Activated CD8-positive, alpha-beta memory T cell treated with anti-CD3 and anti-CD28 coated beads for 1 hour (primary cell): ENCODE data around the gene MCF2L.

Experiments used
- DNase-seq, 2 donors: peaks; one replicate each; pipeline ENCODE4 v3.0.0-alpha.2; 2020; ENCODE audit warnings: low read depth in 1 of 2; ENCODE audit errors: extremely low read depth in 1 of 2

MCF2L gene

DNA sequence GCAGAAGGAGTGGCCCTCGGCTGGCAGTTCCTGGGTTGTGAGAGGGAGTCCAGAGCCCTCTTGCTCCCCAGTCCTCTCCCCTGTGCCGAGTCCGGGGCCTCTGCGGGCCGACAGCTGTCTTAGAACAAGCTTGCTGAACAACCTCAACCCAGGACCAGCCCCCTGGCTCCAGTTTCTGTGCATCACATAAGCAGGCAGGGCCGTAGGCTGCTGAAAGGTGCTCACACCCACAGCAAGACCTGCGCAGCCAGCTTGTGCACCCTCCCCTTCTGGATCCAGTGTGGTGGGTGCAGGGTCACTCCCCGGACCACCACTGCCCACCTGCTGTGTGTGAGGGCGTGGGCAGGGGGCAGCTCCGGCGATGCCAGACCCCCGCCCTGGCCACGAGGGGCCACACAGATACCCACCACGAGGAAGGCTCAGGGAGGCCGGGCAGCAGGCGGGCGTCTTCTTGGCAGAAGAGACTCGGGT is 111.4 kb downstream of the MCF2L start:
- DNase-seq, result no peak

GRCh38 chr13:113080901-113081521 is 112.0 kb downstream of the MCF2L start:
- DNase-seq, result no peak

DNA sequence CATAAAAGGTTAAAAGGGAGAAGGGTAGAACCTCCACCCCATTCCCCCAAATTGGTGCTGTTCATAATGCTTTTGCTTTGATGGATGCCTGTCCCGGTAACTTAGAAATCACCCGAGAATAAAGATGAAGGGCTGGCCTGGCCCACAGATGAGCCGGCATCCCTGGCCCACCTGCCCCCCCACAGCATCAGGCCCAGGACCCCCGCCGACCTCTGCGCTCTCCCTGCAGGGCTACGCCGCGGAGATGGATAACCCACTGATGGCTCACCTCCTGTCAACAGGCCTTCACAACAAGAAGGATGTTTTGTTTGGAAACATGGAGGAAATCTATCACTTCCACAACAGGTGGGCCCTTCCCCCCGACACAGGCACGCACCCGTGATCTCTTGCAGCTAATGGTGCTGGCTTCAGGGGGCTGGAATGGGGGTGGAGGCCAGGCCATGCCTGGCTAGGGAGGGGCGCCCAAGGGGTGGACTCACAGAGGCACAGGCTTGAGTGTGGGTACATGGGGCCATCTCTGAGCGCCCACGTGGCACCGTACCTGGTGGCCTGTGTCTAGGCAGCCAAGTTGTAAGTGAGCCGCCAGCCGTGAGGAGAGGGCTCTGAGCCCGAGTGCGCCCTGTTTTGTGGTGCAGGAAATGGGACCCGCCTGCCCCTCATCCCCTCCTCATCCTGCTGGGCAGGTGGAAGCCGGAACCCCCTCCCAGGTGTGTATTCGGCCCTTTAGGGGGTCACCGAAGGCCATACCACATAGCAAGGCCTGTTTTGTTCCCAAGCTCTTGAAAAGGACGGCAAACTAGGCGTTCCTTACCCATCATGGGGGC is 113.4 kb downstream of the MCF2L start:
- DNase-seq, result no peak

DNA sequence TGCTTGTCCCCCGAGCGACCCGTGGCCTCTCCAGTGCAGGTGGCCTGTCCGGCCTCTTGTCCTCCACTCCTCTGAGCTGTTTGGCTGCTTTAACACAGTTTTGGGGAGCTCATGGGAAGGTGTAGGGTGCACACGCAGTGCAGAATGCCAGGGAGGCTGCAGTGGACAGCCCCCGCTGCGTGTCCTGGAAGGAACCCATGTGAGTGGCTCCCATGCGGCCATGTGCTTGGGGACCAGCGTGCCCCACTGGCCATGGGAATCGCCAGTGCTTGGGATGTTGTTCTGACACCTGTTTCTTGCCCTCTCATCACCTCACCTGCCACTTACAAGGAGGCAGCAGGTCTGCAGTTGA is 114.0 kb downstream of the MCF2L start:
- DNase-seq, result no peak

DNA sequence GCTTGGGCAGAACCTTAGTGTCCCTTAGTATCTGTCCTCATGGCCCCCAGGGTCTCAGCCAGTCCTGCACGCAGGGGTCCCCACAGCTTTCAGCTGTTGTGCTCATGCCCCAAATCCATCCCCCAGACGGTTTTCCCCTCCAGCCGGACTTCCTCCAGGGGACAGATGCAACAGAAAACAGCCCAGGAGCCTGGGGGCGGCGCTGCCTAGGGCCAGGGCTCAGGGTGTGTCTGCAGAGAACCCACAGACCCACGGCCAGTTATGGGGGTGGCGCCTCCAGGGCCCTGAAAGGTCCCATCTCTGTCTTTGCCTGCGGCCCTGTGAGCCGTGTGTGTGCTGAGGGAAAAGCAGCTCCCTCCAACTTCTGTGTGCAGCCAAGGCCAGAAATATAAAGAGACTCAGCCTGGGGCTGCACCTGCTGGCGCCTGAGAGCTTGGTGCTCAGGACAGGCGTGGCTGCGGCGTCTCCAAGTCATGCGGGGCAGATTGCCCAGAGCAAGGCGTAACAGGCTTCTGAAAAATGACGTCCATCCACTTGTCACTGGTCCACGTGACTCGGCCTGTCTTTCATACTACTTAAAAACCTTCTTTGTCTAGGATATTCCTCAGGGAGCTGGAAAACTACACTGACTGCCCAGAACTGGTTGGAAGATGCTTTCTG is 114.5 kb downstream of the MCF2L start:
- no peak for DNase-seq

DNA sequence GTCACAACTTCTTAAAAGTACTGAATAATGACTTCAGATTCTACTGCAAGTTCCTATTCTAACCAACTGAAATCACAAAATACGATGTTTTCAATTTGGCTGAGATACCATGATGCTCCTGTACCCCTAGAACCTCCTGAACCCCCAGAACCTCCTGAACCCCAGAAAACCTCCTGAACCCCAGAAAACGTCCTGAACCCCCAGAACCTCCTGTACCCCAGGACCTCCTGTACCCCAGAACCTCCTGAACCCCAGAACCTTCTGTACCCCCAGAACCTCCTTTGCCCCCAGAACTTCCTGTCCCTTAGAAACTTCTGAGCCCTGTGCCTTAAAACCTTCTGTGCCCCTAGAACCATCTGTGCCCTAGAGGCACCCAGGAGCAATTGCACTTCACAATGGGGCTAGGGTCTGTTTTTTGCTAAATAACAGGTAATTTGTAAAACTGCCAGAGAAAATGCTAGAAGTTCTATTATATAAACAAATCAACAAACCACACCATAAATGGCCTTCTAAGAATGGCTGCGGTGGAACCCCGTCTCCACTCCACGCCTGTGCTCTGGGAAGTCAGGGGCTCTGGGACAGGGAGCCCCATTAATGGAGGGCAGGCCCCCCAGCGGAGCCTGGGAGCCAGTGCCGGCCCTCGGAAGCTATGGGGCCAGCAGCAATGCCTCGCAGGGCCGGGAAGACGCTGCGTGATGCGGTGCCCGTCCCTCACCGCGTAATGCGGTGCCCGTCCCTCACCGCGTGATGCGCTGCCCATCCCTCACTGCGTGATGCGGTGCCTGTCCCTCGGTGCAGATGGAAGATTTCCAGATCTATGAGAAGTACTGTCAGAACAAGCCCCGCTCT is 115.3 kb downstream of the MCF2L start:
- no peak for DNase-seq

DNA sequence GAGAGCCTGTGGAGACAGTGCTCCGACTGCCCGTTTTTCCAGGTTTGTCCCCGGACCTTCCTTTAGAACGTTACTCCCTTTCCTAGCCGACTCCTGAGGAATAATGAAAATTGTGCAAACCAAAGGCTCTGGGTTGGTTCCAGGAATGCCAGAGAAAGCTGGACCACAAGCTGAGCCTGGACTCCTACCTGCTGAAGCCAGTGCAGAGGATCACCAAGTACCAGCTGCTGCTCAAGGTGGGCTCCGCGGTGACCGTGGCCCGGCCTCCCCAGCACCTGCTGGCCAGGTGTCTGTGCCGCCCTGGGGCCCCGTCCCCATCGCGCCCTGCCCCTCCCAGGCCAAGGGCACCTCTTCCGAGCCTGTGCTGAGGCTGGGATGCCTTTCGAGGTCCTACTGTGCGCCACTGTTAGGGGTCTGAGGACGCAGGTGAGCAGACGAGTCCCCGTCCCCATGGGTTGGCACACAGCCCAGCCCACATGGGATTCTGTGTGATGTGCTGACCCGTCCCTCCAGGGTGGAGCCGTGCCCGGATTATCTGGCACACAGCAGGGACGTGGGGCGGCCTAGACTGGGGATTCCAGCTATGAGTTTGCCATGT is 116.0 kb downstream of the MCF2L start:
- no peak for DNase-seq

DNA sequence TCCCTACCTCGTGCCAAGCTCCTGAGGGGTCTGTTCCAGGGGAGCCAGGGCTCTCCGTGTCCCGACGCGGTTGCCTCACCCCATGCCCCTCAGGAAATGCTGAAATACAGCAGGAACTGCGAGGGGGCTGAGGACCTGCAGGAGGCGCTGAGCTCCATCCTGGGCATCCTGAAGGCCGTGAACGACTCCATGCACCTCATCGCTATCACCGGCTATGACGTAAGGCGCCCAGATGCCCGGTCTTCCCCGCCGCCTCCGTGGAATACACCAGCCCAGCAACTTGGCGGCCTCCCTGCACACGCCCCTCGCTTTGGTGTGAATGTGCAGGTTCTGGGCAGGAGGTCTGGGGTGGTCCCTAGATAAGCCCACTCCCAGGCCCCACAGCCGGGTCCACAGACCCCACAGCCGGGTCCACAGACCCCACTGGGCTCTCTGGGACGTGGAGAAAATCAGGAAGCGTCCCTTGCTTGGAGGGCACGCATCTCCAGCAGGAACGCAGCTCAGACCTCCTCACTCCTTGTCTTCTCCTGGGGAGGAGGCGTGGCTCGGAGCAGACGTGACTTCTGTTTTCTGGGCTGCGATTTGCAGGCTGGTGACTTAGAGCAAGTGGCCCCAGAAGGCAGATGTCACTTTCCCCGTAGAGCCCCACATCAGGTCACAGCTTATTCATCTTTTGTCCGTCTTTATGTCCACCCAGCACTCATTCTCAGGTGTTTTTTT is 117.2 kb downstream of the MCF2L start:
- no peak for DNase-seq

GRCh38 chr13:113086991-113087922 is 118.2 kb downstream of the MCF2L start:
- DNase-seq, result no peak

GRCh38 chr13:113087923-113088690 is 119.1 kb downstream of the MCF2L start:
- no peak for DNase-seq

- DNase-seq, result no peak
Measured at GRCh38 chr13:113088691-113089020, 119.6 kb downstream of the MCF2L start.

DNA sequence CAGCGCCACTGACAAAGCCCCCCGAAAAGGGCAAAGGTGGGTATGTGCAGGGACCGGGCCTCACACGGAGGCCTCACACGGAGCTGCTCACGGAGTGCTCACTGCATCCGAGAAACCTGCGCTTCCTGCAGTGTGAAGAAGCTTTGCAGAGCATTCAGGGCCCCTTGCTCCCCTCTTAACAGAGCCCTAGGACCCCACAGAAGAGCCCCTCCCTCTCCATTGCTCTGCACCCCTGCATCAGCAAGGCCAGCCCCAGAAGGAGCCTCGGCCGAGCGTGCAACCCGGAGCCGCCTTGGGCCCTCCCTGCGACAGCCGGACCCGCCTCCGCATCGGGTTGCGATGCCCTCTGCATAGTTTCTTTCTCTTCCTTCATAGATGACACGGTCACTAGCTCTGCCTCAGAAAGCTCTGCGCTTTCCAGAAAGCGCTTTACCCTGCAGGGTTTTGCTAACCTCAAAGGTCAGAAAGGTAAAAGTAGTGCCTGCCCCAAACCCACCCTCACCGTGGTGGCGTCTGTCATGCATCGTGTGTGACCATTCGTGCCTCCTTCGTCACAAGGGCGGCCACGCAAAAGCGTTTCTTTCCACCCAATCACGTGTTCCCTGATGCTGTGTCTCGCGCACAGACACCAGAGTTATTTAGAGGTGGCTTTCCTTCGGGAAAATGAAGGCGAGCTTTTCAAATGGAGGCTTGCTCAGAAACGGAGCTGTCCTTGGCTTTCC is 120.8 kb downstream of the MCF2L start:
- DNase-seq, result no peak

DNA sequence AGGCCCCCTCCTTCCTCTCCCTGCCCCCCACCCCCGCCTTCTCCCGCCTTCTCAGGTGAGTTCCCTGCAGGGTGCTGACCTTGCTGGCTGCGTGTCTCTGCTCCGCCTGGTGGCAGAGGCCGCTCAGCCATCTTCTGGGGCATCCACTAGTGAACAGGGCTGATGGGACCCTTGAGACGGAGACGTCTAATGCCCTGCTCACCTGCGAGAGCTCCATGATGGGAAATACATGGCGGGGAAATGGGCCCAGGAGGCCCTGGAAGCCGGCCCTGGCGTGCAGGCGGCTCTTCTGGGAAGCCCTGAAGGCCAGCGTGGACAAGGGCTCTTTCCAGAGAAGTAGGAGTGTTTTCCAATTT is 121.4 kb downstream of the MCF2L start:
- DNase-seq, result no peak

DNA sequence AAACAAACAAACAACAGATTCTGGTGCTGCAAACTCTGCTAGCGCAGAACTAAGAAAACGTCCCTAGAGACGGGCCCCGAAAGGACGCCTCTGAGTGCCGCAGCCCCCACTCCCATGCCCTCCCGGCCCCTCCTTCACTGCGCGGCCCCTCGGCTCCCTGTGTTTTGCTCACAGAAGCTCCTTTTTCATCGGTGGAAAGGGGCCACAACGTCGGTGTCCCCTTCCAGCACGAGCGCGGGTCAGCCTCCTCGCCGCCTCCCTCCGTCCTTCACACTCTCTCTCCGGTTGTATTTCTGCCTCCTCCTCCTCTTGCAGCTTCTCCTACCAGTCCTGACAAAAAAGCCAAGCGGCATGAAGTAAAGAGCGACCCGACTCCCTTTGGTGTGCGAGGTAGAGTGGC is 121.8 kb downstream of the MCF2L start:
- no peak for DNase-seq

- DNase-seq, result no peak
Measured at GRCh38 chr13:113091211-113091771, 122.3 kb downstream of the MCF2L start.

DNA sequence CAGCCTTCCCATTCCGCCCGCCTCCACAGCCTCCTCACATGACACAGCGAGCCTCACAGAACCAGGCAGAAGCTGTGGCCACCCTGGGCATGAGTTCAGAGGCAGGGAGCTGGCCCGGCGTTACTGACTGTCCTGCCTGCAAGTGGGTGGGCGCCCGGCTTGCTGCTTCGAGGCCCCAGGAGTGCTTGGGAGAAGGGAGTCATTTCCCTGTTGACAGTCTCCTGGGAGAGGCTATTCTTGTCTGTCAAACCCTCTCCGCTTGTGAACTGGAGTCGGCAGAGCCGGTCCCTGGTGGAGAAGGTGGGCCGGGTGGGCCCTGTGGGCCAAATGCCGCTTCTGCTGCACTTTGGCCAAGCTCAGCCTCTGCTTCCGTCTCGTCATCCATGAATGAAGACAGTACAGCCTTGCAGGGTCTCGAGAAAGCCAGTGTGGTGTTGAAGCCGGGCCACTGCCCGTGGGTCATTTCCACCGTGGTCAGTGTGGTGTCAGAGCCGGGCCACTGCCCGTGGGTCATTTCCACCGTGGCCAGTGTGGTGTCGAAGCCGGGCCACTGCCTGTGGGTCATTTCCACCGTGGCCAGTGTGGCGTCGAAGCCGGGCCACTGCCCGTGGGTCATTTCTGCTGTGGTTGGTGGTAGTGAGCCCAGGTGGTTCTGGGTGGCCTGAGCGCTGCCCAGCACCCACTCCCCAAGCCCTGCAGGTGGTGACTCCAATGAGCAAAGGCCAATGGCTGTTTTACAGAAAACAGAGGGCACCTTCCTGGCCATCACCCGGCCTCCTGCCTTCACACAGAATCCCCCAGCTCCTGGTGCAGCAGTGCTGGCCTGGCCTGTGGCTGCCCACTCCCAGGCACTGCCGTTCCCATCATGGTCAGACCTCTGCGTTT is 123.1 kb downstream of the MCF2L start:
- DNase-seq, result no peak
